ENCODE measurements around the gene CERS1.

CERS1 gene

DNA sequence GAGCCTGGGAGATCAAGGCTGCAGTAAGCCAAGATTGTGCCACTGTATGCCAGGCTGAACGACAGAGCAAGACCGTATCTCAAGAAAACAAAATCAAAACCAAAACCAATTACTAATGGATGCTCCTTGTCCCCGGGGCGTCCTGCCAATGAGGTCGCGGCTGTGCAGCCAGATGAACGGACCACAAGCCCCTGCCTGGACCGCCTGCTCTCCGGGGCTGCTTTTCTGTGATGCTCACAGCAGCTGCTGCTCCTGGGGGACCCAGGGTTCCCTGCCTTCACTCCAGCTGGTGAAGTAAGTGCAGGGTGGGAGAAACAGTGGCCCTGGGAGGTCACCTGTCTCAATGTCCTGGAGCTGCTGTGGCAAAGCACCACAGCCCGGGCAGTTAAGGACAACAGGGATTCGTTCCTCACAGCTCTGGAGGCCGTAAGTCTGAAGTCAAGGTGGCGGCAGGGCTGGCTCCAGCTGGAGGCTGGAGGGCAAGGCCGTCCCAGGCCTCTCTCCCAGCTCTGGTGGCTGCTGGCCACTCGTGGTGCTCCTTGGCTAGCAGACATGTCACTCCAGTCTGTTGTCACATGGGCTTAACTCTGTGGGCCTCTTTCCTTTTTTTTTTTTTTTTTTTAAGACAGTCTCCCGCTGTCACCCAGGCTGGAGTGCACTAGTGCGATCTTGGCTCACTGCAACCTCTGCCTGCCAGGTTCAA, 13.1 kb upstream of the CERS1 start:
- TF ChIP-seq POLR2AphosphoS5 (IDR thresholded peaks at IDR 0.05; ENCODE audit: low read depth, low read length) (no peak), TAF1 (IDR thresholded peaks at IDR 0.05; ENCODE audit: borderline replicate concordance, insufficient read depth, low read length) (no peak), SIN3A (IDR thresholded peaks at IDR 0.05; ENCODE audit: borderline replicate concordance, insufficient read depth, low read length) (no peak), FOXP2 (optimal IDR thresholded peaks at IDR 0.05; ENCODE audit: borderline replicate concordance, extremely low read depth, extremely low read length, insufficient read depth) (no peak)
- TF ChIP-seq, protein P1, sequence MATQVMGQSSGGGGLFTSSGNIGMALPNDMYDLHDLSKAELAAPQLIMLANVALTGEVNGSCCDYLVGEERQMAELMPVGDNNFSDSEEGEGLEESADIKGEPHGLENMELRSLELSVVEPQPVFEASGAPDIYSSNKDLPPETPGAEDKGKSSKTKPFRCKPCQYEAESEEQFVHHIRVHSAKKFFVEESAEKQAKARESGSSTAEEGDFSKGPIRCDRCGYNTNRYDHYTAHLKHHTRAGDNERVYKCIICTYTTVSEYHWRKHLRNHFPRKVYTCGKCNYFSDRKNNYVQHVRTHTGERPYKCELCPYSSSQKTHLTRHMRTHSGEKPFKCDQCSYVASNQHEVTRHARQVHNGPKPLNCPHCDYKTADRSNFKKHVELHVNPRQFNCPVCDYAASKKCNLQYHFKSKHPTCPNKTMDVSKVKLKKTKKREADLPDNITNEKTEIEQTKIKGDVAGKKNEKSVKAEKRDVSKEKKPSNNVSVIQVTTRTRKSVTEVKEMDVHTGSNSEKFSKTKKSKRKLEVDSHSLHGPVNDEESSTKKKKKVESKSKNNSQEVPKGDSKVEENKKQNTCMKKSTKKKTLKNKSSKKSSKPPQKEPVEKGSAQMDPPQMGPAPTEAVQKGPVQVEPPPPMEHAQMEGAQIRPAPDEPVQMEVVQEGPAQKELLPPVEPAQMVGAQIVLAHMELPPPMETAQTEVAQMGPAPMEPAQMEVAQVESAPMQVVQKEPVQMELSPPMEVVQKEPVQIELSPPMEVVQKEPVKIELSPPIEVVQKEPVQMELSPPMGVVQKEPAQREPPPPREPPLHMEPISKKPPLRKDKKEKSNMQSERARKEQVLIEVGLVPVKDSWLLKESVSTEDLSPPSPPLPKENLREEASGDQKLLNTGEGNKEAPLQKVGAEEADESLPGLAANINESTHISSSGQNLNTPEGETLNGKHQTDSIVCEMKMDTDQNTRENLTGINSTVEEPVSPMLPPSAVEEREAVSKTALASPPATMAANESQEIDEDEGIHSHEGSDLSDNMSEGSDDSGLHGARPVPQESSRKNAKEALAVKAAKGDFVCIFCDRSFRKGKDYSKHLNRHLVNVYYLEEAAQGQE (IDR thresholded peaks at IDR 0.05; ENCODE audit: insufficient read depth in 1 of 2, low read depth in 2 of 2, low read length in 2 of 2), result no peak

DNA sequence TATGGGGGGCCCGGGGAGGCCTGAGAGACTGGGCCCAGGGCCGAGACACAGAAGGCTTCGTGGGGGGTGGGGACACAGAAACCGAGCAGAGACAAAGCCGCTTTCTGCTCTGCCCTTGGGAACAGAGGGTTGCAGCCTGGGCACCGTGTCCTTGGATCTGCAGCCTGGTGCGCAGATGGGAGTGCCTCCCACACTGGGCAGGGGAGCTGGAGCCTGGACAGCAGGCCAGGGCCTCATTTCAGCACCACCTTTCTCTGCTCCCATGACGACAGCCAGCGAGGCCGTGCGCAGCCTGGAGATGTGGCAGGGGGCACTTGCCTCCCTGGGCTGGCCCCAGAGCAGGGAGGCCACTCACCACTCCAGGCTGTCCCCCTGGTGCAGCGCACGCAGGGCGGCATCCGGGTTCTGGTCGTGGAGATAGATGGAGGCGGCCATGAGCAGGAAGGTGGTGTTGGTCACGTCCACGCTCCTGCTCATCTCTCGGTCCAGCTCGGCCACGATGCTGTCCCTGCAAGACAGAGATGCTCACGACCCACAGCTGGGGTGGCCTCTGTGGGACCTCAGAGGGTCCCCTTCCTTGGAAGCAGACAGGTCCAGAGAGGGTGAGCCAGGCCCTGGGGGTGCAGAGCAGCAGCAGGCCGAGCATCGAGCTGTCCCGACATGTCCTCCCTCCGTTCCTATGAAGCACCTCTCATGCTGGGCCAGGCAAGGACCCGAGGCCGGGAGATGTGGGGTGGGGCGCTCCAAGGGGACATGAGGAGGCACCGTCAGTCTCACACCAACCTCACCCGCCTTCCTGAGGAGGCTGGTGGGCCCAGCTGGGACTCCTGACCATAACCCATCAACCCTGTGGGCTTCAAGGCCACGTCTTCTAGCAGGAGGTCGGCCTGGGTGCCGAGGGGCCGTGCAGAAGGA, 10.9 kb upstream of the CERS1 start:
- TF ChIP-seq, protein P1 (IDR thresholded peaks at IDR 0.05; ENCODE audit: insufficient read depth in 1 of 2, low read depth in 2 of 2, low read length in 2 of 2), result no peak

DNA sequence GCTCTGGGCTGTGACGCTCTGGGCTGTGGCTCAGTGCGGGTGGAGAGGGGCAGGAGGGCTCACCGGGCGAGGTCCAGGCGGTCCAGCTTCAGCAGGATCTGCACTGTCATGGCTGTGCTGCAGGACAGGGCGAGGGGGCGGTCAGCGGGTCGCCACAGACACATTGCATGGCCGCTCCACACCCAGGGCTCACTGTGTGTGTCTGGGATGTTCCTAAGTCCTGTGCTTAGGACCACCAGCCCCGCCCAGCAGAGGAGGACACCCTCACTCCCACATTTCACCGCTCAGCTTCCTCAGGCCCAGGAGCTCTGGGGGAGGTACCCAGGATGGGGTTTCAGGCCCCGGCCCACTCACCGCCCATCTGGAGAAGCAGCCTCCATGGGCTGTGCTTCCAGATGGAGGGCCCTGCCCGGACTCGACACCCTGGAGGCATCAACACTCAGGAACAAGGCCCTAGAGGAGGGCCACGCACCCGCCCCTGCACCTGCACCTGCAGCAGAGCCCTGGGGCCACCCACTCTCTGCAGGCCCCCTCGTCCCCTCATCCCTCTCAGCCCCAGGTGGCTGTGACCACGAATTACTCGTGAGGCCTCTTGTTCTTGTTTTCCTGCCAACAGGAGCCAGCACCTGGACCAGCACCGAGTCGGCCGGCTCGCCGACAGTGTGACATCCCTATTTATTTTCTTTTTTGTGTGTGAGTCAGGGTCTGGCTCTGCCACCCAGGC, 9.7 kb upstream of the CERS1 start:
- TF ChIP-seq TAF1 (IDR thresholded peaks at IDR 0.05; ENCODE audit: borderline replicate concordance, insufficient read depth, low read length), result no peak
- no peak for TF ChIP-seq SIN3A (IDR thresholded peaks at IDR 0.05; ENCODE audit: borderline replicate concordance, insufficient read depth, low read length)
- TF ChIP-seq, protein P1 (IDR thresholded peaks at IDR 0.05; ENCODE audit: insufficient read depth in 1 of 2, low read depth in 2 of 2, low read length in 2 of 2), result no peak
- TF ChIP-seq FOXP2 (optimal IDR thresholded peaks at IDR 0.05; ENCODE audit: borderline replicate concordance, extremely low read depth, extremely low read length, insufficient read depth), result no peak
- TF ChIP-seq POLR2AphosphoS5 (IDR thresholded peaks at IDR 0.05; ENCODE audit: low read depth, low read length), result no peak

DNA sequence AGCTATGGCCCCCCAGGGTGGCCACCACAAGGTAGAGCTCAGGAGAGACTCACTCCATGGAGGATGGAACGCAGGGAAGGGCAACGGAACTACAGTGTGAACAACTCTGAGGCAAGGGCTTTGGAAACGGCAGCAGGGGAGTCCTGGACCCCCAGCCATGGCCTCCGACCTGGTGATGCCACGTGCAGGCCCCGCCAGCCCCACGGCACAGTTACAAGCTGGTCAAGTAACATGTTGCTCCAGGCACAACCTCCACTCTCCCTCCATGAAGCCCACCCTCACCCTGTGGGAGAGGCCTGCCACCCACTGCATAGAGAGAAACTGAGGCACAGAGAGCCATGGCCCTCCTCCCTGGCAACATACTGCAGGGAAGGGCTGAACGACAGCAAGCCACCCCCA, 9.1 kb upstream of the CERS1 start:
- TF ChIP-seq, protein P1 (IDR thresholded peaks at IDR 0.05; ENCODE audit: insufficient read depth in 1 of 2, low read depth in 2 of 2, low read length in 2 of 2), result no peak
- TF ChIP-seq FOXP2 (optimal IDR thresholded peaks at IDR 0.05; ENCODE audit: borderline replicate concordance, extremely low read depth, extremely low read length, insufficient read depth) (no peak), TAF1 (IDR thresholded peaks at IDR 0.05; ENCODE audit: borderline replicate concordance, insufficient read depth, low read length) (no peak), POLR2AphosphoS5 (IDR thresholded peaks at IDR 0.05; ENCODE audit: low read depth, low read length) (no peak), SIN3A (IDR thresholded peaks at IDR 0.05; ENCODE audit: borderline replicate concordance, insufficient read depth, low read length) (no peak)

Measured in PFSK-1 (cell line).